Measurements from ENCODE around the gene FREM2.

FREM2 gene

DNA sequence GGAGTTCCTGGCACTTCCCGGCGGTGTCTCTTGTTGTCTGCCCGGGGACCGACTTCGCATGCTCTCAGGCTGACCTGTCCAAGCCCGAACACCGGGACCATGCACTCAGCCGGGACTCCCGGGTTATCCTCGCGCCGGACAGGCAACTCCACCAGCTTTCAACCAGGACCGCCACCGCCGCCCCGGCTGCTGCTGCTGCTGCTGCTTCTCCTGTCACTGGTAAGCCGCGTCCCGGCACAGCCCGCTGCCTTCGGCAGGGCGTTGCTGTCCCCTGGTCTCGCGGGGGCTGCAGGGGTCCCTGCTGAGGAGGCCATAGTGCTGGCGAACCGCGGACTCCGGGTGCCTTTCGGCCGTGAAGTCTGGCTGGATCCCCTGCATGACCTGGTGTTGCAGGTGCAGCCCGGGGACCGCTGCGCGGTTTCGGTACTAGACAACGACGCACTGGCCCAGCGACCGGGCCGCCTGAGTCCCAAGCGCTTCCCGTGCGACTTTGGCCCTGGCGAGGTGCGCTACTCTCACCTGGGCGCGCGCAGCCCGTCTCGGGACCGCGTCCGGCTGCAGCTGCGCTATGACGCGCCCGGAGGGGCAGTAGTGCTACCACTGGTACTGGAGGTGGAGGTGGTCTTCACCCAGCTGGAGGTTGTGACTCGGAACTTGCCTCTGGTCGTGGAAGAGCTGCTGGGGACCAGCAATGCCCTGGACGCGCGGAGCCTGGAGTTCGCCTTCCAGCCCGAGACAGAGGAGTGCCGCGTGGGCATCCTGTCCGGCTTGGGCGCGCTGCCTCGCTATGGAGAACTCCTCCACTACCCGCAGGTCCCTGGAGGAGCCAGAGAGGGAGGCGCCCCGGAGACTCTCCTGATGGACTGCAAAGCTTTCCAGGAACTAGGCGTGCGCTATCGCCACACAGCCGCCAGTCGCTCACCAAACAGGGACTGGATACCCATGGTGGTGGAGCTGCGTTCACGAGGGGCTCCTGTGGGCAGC is 661 bp downstream of the FREM2 start:
- no peak for DNase-seq

DNA sequence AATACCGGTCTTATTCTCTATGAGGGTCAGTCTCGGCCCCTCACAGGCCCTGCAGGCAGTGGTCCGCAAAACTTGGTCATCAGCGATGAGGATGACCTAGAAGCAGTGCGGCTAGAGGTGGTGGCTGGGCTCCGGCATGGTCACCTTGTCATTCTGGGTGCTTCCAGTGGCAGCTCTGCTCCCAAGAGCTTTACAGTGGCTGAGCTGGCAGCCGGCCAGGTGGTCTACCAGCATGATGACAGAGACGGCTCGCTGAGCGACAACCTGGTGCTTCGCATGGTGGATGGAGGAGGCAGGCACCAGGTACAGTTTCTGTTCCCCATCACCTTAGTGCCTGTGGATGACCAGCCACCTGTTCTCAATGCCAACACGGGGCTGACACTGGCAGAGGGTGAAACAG is 1.8 kb downstream of the FREM2 start:
- no peak for DNase-seq

DNA sequence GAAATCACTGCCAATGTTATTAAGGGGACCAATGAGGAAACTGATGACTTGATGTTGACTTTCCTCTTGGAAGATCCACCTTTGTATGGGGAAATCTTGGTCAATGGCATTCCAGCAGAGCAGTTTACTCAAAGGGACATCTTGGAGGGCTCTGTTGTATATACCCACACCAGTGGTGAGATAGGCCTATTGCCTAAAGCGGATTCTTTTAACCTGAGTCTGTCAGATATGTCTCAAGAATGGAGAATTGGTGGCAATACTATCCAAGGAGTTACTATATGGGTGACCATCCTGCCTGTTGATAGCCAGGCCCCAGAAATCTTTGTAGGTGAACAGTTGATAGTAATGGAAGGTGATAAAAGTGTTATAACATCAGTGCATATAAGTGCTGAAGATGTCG is 3.4 kb downstream of the FREM2 start:
- DNase-seq, result no peak

DNA sequence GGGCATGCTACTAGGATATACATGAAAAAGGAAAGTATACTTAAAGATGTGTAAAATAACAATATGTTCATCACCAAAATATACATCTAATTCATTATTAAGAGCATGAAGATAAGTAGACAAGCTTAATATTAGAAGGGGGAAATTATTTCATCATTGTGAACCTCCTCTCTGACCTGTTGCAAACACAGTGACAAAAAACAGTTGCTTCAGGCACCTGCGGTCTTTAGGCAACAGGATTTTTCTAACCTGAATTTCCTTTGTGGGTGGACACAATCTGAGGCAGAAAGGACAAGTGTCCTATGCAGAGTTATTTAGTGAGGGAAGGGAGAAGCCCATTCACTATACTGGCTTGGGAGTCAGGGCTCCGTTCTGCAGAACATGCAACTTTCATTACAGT is 6.3 kb downstream of the FREM2 start:
- DNase-seq, result no peak

DNA sequence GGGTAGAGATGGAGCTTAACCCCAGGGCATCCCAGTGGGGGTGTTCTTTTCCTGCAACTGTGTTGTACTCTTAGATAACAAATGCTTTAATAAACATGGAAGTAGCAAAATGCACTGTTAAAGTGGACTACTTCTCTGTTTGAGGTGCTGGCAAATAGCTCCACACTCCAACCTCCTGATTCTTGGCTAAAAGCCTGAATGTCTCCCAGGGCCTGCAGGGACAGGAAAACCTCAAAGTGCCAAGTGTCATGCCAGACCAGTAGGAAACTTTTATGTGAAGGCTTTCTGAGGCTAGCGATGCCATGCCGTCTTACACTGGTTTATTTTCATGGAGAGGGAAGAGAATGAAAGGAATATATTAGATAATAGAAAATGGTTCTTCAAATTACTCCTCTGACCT is 6.8 kb downstream of the FREM2 start:
- DNase-seq, result no peak

DNA sequence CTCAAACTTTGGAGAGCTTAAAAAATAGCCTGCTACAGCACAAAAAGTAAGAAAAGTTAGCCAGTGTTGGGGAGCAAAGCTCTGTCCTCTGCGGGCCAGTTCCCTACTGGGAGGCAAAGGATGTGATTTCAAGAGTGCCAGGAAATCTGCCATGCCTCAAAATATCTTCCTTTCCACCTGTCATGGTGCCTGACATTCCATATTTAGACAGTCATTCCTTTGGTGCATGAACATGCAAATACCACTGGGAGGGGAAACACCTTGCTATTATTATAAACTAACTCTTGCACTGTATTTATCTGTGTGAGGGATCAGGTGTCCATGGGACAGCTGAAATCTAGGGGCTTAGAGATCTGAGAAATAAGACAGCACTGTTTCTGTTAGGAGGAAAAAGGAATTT is 10.3 kb downstream of the FREM2 start:
- DNase-seq, result no peak

DNA sequence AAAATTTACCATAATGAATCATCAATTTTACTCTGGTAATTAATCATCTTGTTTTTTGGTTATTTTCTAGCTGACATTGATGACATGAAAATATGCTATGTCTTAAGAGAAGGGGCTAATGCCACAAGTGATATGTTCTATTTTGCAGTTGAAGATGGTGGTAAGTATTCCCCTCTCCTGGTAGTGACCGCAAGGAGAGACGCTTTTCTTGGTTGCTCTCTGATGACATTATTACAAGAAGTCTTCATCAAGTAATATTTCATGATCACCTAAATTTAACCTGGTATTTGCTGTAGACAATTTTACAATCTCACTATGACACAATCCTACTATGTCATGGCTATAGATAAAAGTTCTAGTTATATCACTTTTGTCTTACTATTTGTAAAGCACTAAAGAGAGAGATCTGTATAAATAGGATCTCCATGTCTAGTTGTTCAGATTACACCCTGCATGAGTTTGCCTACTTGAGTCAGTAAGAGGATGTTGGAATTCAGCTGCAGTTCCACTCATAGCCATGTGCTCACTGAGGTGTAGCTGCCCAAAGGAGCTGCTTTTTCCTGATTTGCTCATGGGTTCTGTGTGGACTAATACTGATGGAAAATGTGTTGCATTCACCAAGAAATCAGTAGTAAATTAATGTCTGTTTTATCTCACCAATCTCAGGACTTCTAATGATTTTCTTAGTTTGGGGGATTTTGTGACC is 10.9 kb downstream of the FREM2 start:
- peak; percentile 7 for DNase-seq

DNA sequence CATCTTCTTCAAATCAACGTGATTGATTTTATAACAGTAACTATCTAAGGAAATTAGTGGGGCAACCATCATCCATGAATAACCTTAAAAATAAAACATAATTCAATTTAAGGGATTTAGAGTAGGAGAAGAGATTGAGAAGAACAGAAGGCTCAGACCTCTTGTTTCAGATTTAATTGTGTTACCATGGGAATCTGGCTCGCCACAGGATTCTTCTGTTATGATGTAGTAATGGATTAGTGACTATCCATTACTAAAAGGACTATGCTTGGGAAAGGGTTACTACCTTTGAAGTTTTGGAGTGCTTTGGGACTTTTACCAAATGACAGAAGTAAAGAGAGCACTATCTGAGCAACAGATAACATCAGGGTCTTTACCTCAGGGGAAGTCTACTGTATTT is 13.2 kb downstream of the FREM2 start:
- DNase-seq, result no peak

DNA sequence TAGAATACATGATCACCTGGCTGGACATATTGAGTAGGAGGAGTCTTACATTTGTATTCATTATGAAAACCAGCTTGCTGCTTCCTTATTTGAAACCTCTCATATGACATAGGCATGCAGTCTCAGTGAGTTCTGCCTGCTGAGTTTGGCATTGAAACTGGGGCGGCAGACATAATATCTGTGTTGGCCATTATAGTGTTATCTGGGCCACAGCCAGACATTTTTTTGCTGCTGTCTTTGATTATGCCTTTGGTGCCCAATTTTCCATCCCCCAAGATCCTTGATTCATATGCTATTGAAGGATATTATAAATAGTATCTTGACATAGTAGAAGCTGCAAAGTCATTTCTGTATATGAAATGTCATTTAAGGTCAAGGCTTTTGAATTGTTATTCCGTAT is 15.8 kb downstream of the FREM2 start:
- DNase-seq, result no peak

DNA sequence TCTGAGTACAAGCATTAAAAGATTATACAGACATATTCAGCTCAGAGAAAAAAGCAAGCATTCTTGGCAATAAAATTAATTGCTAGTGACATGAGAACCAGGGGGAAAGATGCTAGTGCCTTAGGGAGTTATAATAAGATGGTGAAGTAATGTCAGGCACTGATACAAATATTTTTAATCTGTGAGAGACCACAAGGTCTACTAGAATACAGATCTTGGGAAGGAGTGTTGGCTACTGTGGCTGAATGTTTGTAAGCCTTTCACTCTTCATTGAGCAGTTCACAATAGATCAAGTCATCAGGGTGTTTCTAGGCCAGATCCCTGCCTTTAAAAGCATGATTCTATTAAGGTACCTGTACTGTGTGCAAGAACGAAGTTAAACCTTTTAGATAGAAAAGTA is 16.4 kb downstream of the FREM2 start:
- DNase-seq, result no peak

DNA sequence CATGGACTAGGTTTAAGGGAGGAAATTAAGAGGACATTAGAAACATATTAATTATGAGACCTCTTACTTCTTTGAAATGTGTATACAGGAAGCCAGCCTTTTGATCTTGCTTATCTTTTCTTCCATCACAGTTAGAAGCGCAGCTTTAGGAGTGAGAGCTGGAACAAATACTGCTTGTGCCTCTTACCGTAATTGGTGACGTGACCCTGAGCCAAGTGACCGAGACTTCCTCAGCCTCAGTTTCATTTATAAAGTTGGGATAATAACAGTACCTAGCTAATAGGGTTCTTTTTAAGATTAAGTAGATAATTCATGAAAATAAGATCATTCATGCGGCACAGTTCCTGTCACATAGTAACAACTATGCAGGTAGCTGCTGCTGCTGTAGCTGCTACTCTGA is 18.5 kb downstream of the FREM2 start:
- no peak for DNase-seq

DNA sequence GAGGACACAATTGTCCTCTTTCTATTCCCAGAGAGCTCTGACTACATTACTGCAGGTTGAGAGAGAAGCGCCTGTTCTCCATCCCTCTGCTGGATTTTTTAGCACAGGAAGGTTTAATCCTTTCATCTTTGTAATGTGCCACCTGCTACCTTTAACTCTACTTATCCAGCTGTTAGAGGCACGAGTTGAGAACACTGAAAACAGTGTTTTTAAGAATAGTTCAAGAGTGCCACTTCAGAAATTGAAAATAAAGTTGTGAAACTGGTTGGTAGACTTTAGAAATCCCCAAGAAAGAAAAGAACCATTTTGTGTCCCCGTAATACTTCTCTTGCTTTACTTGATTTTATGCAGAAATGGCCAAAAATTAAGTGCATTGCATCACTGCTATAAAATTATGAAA is 20.6 kb downstream of the FREM2 start:
- DNase-seq, result no peak

DNA sequence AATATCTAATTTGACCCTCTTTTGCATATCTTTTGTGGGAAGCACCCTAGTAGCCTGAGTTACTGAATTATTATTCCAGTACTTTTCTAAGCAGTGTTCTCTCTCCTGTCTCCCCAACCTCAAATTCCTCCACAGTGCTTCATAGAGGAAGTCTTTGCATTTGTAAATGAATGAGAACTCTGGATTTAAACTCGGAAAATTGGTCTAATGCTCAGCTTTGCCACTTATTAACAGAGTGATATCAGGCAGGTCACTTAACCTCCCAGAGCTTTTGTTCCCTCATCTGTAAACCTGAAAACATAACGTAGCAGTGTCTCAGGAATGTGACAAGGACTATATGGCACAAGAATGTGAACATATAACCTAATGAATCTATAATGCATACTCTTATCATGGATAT is 26.2 kb downstream of the FREM2 start:
- no peak for DNase-seq

DNA sequence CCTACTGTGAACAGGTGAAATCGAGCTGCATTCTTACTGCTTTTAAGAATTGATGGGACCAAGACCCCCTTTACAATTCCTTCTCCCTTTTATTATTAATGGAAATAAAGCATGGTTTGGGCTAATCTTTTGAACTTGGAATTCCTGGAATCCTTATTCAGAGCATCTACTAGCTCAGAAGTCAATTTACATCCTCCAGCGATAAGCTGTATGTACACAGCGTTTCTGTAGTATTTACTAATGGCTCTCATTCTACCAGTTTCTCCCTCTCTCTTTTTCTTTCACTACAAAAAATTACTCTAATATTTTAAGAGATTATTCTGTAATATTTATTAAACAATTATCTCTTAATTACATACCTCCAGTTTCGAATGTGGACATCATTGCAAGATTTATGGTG is 31.5 kb downstream of the FREM2 start:
- DNase-seq, result no peak

DNA sequence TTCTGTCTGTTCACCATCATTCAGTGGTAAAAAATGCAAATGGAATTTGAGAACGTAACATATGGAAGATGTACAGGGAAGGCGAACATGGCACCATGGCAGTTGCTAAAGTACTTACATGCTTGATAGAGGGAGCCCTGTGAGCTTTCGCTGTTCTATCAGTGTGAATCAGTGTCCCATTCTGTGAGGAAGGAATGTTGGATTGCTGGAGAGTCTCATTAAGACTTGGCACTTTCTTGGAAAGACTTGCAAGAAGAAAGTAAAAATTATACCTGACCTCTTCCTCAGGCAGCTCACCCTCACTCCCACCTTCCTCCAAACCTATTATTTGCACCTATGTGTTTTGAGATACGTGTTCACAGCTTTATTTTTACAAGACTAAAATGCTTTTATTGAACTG is 43.5 kb downstream of the FREM2 start:
- DNase-seq, result peak; percentile 3

DNA sequence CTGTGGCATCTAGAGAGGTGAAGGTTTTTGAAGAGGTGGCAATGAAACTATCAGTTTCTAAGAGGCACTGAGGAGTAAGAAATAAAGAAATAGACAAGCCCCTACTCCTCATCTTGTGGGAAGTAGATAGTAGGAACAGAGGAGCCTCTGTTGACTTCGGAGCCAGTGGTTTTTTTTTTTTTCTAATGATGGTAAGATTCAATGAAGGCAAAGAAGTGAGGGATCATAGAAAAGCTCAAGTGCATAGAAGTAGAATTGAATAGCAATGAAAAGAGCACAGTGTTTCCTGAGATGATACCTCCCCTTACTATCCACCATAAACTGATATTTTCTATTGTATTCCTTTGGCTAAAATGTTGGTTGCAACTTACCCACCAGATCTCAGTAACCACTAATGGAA is 46.3 kb downstream of the FREM2 start:
- DNase-seq, result no peak

DNA sequence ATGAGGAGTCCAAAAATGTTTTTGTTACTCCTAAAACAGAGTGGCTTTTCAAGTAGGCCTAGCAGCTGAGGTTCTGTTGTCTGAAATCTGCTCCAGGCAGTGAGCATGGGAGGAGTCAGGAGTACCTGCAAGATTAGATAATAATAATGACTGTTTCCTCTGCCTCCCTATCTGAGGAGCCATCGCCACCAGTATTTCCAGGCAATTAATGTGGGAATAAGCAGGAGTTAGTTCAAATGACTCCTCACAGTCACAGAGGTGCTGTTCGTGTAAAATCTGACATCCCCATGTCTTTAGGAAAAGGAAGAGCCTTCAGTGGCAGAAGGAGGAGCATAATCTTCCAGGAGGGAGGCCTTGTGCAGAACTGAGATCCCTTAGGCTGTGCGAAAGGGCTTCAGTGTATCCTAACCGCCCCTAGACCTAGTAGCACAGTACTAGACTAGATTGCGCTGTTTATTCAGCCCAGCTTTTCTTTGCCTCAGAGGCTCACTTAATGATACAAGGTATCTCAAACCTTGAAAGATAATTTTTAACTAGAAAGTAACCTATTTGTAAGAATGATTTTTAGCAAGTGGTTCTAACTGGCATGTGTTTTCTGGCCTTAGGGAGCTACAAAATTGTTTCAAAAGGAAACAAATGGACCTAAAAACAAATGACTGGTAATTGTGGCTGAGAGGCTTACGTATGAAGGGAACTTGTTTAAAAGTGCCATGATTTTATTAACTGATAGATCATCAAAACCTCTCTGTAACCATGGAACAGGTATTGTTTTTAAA is 49.0 kb downstream of the FREM2 start:
- no peak for DNase-seq

DNA sequence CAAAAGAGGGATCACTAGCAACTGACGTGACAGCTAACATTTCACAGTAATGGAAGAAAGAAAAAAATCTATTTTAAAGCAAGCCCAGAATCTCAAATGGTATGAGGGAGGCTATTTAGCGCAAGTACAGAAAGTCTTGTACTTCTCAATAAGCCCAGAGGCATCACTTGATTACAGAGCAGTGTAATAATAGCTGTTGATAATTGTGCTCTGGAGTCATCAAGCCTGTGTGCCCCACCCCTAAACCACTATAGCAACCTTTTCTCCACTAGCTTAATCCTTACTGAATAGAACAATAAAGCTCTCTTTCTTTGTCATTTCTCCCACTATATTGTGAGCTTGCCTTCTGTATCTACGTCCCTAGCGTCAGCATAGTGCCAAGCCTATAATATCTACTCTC is 56.6 kb downstream of the FREM2 start:
- DNase-seq, result no peak

DNA sequence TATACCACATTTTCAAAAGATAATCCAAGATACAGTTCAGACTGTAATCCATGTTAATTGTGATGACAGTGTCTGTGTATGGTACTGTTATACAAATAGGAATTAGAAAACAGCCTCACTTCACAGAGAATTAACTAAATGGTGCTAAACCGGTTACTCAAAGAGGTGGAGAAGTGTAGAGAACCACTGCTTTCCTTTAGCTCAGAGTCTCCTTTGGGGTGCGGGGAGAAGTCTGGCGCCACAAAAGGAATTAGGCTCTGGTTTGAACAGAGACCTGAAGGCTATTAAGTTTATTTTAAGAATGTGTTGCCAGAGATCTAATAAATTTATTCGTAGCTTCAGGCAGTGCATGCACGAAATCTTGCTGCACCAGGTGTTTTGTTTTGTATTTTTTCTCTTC is 65.8 kb downstream of the FREM2 start:
- DNase-seq, result no peak

DNA sequence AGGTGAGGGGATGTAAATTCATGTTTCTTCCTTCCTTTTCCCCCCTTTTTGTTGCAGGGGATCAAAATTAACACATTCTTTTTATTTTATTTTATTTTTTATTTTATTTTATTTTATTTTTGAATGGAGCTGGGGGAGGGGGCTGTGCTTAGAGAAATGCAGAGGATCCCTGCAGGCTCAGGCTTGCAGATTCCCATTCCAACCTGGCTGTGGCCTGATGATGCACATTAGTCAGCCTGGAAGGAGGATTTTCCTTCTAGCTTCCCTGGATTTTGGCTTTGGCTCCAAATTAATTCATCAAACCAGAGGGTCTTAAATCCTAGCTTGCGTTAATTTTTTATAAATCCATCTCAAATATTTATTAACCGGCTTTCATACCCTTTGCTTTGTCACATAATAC is 67.0 kb downstream of the FREM2 start:
- no peak for DNase-seq

DNA sequence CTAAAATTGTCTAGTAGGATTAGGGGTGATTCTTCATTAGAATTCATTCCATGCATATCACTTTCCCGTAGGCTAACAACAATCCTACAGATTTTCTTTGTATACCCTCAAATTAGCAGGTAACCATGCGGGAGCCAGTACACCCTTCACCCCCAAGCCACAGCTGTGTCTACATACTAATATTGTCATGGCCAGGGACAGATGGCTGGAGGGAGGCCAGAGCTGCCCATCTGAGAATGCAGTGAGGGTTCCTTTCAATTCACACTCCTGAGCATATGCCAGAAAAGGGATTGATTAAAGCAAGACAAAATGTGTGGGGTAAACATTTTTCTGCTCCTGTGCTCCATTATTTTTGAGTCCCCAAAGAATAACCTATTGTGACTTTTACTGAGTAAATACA is 68.9 kb downstream of the FREM2 start:
- no peak for DNase-seq

DNA sequence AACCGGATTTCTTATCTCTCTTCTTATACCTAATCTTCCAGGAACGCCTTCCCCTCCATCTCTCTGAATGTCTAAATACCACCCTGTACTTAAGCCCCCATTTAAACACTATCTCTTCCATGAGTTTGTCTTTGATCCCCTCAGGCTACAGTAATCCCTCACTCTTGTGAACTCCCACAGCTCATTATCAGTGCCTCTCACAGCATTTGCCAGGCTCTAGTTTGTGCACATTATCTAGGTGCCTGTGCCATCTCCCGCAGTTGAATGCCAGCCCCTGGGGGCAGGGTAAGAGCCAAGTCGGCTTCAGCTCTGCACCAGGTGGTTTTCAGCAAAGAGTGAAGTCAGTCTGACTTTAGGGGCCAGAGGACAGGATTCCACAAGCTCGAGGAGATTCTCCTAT is 71.4 kb downstream of the FREM2 start:
- DNase-seq, result no peak

DNA sequence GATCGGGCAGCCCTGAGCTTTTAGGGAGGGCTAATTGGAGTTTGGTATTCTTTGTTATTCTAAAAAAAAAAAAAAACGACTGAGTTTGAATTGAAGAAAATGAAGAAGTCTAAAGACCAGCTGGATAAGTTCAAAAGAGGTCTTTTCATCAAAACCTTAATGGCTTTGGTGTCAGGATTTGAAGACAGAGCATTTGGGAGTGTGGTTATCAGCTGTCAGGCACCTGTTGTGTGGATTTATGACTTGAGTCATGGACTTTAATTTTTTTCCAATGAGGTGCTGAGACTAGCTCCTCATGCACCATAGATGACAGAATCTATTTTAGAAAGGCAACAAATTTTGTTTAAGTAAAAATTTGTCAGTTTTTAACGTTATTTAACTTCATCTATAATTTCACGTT is 72.5 kb downstream of the FREM2 start:
- DNase-seq, result no peak

All from HCEC 1CT (cell line).